ENCODE results near the gene TMEM219.

The TMEM219 gene

DNA sequence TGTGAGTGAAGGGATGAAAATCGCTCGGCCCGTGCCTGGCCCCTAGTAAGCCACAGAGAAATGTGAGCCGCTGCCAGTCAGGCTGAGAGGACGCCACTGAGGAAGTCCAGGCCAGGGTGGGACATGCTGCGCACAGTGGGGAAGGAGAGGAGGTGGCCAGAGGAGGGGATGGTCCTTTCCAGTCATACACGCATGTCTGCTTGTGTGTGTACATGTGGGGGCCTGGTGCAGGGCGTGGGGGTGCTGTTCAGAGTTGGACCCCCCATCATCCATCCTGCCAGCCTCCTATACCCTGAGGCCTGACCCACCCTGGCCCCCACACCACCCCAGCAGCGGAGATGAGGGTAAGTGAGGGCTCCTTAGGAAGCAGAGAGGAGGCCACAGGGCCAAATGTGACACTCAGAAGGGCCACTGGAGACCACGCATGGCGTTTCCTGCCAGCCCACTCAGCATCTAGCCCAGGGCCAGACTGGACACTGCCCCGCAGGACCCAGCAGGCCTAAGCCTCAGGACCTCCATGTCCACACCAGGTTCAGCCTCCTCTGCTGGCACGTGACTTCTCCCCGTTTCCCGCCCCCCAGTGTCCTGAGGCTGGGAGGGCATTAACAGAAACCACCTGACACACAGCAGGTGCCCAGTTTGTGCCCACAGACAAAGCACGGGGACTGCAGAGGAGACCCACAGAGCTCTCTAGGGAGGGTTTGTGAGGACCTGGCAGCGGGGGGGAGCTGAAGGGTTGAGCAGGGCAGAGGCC, 42.0 kb downstream of the TMEM219 start:
- no peak for DNase-seq (ENCODE audit: low read depth)
- no peak overlapping the region for H3K4me3 ChIP-seq (ENCODE audit: control insufficient read depth, low read depth, low read length)
- TF ChIP-seq, protein P1, sequence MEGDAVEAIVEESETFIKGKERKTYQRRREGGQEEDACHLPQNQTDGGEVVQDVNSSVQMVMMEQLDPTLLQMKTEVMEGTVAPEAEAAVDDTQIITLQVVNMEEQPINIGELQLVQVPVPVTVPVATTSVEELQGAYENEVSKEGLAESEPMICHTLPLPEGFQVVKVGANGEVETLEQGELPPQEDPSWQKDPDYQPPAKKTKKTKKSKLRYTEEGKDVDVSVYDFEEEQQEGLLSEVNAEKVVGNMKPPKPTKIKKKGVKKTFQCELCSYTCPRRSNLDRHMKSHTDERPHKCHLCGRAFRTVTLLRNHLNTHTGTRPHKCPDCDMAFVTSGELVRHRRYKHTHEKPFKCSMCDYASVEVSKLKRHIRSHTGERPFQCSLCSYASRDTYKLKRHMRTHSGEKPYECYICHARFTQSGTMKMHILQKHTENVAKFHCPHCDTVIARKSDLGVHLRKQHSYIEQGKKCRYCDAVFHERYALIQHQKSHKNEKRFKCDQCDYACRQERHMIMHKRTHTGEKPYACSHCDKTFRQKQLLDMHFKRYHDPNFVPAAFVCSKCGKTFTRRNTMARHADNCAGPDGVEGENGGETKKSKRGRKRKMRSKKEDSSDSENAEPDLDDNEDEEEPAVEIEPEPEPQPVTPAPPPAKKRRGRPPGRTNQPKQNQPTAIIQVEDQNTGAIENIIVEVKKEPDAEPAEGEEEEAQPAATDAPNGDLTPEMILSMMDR (IDR thresholded peaks at IDR 0.05; ENCODE audit: control insufficient read depth, insufficient read depth, low read depth, low read length, missing control alignments), result no peak

DNA sequence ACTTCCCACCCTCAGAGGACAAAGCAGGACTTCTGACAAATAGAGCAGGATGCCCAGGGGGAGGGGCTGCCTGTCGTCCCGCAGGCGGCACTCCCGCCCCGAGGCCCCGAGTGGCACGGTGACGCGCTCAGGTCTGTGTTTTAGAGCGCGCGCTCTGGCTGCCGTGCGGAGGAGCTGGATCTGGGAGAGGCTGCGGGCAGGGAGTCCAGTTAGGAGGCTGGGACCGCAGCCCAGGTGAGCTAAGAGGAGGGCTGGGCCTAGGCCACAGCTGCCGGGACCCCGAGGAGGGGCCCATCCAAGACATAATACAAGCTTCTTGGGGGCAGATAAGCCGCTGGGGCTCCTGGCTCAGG, 42.5 kb downstream of the TMEM219 start:
- TF ChIP-seq, protein P1 (IDR thresholded peaks at IDR 0.05; ENCODE audit: control insufficient read depth, insufficient read depth, low read depth, low read length, missing control alignments), result no peak
- H3K4me3 ChIP-seq (ENCODE audit: control insufficient read depth, low read depth, low read length), result no peak overlapping the region
- DNase-seq (ENCODE audit: low read depth), result no peak

DNA sequence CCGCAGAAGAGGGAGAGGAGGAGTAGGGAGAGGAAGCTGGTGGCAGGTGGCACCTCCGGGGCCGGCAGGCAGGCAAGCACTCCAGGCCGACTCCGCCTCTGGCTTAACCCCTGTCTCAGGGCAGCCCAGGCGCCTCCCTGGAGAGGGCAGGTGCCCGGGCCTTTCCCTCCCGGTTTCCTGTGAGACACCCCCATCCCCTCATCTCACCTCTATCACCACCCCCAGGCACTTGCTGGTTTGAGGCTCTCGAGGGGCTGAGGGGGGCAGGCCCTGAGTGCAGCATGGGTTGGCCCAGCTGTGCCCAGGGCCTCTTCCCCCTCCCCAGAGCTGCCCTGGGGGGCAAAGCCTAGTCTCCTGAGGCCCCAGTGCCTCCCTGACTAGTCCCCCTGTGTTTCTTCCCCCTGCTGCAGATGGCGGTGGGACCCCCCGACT, 42.9 kb downstream of the TMEM219 start:
- no peak overlapping the region for H3K4me3 ChIP-seq (ENCODE audit: control insufficient read depth, low read depth, low read length)
- TF ChIP-seq, protein P1 (IDR thresholded peaks at IDR 0.05; ENCODE audit: control insufficient read depth, insufficient read depth, low read depth, low read length, missing control alignments), result no peak
- DNase-seq (ENCODE audit: low read depth), result no peak

DNA sequence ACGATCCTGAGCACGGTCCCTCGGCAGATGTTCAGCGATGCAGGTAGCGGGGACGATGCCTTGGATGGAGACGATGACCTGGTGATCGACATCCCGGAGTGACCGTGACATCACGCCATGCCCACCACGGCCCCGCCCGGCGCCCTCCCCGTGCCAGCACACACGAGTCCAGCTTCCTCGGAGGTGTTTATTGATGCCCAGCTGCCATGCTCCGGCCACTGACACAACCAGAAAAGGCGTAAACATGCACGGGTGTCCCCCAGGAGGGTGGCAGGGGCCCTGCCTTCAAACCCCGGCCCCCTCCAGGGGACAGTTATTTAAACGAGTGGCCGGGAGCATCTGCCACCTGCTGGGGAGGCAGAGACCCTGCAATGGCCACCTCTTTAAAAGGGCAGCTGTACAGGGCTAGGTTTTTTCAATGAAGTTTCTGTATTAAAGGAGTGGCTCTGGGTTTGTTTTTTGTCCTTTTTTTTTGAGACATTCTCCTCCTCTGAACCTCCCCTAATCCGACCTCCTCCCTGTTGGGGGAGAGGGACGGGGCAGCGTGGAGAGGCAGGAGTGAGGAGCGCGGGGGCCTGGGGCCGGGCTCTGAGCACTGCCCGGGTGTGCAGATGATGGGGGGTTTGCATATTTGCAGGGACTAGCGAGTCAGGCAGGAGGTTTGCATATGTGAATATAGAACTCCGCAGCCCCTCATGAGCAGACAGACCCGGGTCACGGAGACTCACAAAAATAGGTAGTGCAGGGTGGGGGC, 43.6 kb downstream of the TMEM219 start:
- TF ChIP-seq, protein P1 (IDR thresholded peaks at IDR 0.05; ENCODE audit: control insufficient read depth, insufficient read depth, low read depth, low read length, missing control alignments), result peak; percentile 89
- no peak for DNase-seq (ENCODE audit: low read depth)

DNA sequence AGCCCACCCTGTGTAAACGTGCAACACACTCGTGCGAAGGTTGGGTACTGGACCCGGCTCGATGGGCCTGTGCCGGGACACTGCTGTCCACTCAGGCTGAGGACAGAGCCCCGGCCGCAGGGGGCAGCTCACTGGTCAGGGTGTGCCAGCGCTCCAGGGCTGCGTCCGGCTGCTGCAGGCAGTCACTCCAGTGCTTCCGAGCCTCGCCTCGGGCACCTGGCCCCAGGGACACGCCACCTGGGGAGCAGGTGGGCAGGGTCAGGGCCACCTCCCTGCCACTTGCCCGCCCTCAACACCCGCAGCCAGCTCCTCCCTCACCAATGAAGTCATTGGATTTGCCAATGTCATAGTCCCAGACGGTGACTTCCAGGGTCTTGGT, 44.2 kb downstream of the TMEM219 start:
- no peak for DNase-seq (ENCODE audit: low read depth)
- TF ChIP-seq, protein P1 (IDR thresholded peaks at IDR 0.05; ENCODE audit: control insufficient read depth, insufficient read depth, low read depth, low read length, missing control alignments), result no peak
- no peak overlapping the region for H3K4me3 ChIP-seq (ENCODE audit: control insufficient read depth, low read depth, low read length)

More for the DNA sequence above, 43.6 kb downstream of the TMEM219 start:
- H3K4me3 ChIP-seq (ENCODE audit: control insufficient read depth, low read depth, low read length), result no peak overlapping the region

DNA sequence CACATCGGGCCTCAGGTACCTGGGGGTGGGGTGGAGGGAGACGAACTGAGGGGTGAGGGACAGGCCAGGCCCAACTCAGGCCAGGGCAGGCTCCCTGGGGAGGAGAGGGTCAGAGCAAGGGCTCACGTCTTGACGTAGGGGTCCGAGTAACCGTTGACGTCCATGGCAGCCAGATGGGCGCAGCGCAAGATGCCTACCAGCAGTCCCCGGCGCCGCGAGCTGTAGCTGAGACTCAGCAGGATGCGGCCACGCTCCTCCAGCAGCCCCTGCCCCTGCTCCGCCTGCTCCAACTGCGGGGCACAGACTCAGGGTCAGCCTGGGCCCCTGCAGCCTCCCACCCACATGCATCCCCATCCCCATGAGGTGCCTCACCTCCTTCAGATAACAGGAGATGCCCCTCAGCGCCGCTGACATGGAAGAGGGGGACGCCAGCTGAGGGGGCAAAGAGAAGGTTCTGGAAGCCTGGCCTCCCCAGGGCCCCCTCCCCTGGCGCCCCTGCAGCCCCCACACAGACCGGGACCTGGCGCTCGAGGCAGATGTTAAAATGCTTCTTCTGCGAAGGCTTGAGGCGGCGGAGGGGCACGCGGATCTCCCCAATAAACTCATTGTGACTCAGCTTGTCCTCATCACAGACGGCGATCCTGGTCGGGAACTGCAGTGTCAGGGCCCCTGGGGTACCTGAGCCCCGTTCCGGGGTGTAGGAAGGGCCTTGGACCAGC, 44.9 kb downstream of the TMEM219 start:
- no peak overlapping the region for H3K4me3 ChIP-seq (ENCODE audit: control insufficient read depth, low read depth, low read length)
- TF ChIP-seq, protein P1 (IDR thresholded peaks at IDR 0.05; ENCODE audit: control insufficient read depth, insufficient read depth, low read depth, low read length, missing control alignments), result no peak
- no peak for DNase-seq (ENCODE audit: low read depth)
